Measurements from ENCODE around the gene NDUFS6. TPM values are rescaled to one million over a fixed set of nuclear protein-coding genes. Genes with fewer than 3 reads are reported as not detected.
A peak's percentile ranks its signal among the peaks of the same experiment; 100 is the strongest.

The NDUFS6 gene
- total RNA-seq, 1 experiment from 2014 or later: 59.7 TPM

GRCh38 chr5:1759378-1759970, 41.7 kb upstream of the NDUFS6 start:
- peaks cover 12% of the 10 kb centered on the region for H3K27me3 Mint-ChIP-seq (ENCODE audit: insufficient read depth, unreplicated experiment)
- no peaks in the 10 kb centered on the region for H3K4me1 ChIP-seq
- H3K4me3 Mint-ChIP-seq (ENCODE audit: unreplicated experiment): no peak overlapping the region
- no peaks in the 10 kb centered on the region for H3K9me3 ChIP-seq
- intact Hi-C loops (cut with micrococcal nuclease; ENCODE audit: unreplicated experiment): no loop called here
- BruUV-seq (replicated peaks): no TSS peak
- no peaks in the 10 kb centered on the region for H3K27me3 ChIP-seq (replicated peaks; ENCODE audit: control insufficient read depth, insufficient read depth, low read length)
- H3K36me3 Mint-ChIP-seq (ENCODE audit: insufficient read depth, unreplicated experiment): no peaks in the 10 kb centered on the region
- DNase-seq: no peak
- TF ChIP-seq CTCF (IDR thresholded peaks at IDR 0.05; ENCODE audit: insufficient read depth in 1 of 2, low read depth in 1 of 2, low read length in 1 of 2, severe bottlenecking in 1 of 2, unreplicated experiment in 1 of 2): no peak
- no peak overlapping the region for H3K27ac Mint-ChIP-seq (ENCODE audit: unreplicated experiment)
- no peaks in the 10 kb centered on the region for H3K36me3 ChIP-seq (ENCODE audit: control insufficient read depth, insufficient read depth, low read length)
- POLR2A ChIA-PET: no interaction called here
- no peaks in the 10 kb centered on the region for H3K9me3 Mint-ChIP-seq (ENCODE audit: unreplicated experiment)
- no peak overlapping the region for H3K4me3 ChIP-seq (ENCODE audit: low read depth, low read length)
- CTCF ChIA-PET: no interaction called here
- no peaks in the 10 kb centered on the region for H3K4me1 Mint-ChIP-seq (ENCODE audit: low read depth, unreplicated experiment)

- no peaks in the 10 kb centered on the region for H3K4me1 ChIP-seq
- Mint-ChIP-seq H3K27me3 (ENCODE audit: insufficient read depth, unreplicated experiment) (peaks cover 14% of the 10 kb centered on the region), H3K9me3 (ENCODE audit: unreplicated experiment) (no peaks in the 10 kb centered on the region), H3K36me3 (ENCODE audit: insufficient read depth, unreplicated experiment) (no peaks in the 10 kb centered on the region), H3K4me1 (ENCODE audit: low read depth, unreplicated experiment) (no peaks in the 10 kb centered on the region), H3K4me3 (ENCODE audit: unreplicated experiment) (no peak overlapping the region), H3K27ac (ENCODE audit: unreplicated experiment) (no peak overlapping the region)
- CTCF ChIA-PET: no interaction called here
- H3K4me3 ChIP-seq (ENCODE audit: low read depth, low read length): no peak overlapping the region
- H3K27me3 ChIP-seq (replicated peaks; ENCODE audit: control insufficient read depth, insufficient read depth, low read length): no peaks in the 10 kb centered on the region
- H3K36me3 ChIP-seq (ENCODE audit: control insufficient read depth, insufficient read depth, low read length): no peaks in the 10 kb centered on the region
- no peak for TF ChIP-seq CTCF (IDR thresholded peaks at IDR 0.05; ENCODE audit: insufficient read depth in 1 of 2, low read depth in 1 of 2, low read length in 1 of 2, severe bottlenecking in 1 of 2, unreplicated experiment in 1 of 2)
- H3K9me3 ChIP-seq: no peaks in the 10 kb centered on the region
- intact Hi-C loops (cut with micrococcal nuclease; ENCODE audit: unreplicated experiment): loop anchor here (10.0 kb wide), 1 partner anchor 255 kb away; no protein-coding TSS in a partner anchor
- DNase-seq: no peak
- BruUV-seq (replicated peaks): no TSS peak
- POLR2A ChIA-PET: no interaction called here
Observed at GRCh38 chr5:1760231-1760630, 41.0 kb upstream of the NDUFS6 start.

DNA sequence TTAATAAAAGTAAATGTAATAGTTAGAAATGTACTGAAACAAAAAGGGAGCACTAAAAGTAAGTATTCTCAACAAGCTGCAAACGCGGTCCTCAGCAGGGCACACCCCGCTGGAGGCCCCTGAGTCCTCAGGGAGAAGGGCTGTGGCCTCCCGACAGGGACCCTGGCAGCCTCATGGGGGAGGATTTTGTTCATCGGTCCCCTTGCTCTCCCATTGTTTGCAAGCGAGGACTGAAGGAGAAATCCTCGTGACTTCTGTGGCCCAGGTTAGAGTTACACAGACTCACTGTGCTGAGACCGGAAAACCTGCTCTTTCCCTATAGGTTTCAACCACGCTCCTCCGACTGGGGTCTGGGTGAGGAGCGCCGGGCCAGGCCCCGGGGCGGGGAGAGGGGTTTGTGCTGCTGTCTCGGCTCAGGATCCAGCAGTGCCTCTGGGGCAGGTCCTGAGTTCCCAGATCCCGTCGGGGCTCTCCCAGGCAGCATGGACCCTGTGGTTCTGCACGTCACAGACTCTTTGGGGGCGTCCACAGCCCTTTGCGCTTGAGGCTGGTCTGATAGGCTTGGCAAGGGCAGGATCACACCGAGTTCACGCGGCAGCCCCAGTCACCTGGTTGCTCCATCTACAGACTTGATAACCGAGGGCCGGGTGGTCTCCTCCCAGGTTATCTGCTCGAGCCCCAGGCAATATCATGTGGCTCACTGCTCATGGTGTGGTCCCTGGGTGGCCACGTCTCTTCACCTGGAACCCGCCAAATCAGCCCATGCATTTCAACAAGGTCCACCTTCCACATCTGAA, 40.4 kb upstream of the NDUFS6 start:
- H3K4me3 Mint-ChIP-seq (ENCODE audit: unreplicated experiment): no peak overlapping the region
- H3K36me3 ChIP-seq (ENCODE audit: control insufficient read depth, insufficient read depth, low read length): no peaks in the 10 kb centered on the region
- no peak overlapping the region for H3K4me3 ChIP-seq (ENCODE audit: low read depth, low read length)
- ChIA-PET CTCF (no interaction called here), POLR2A (no interaction called here)
- no peaks in the 10 kb centered on the region for H3K9me3 Mint-ChIP-seq (ENCODE audit: unreplicated experiment)
- H3K27ac Mint-ChIP-seq (ENCODE audit: unreplicated experiment): no peak overlapping the region
- H3K27me3 Mint-ChIP-seq (ENCODE audit: insufficient read depth, unreplicated experiment): peaks cover 11% of the 10 kb centered on the region
- intact Hi-C loops (cut with micrococcal nuclease; ENCODE audit: unreplicated experiment): loop anchor here (10.0 kb wide), 1 partner anchor 254 kb away; no protein-coding TSS in a partner anchor
- no peaks in the 10 kb centered on the region for H3K9me3 ChIP-seq
- H3K4me1 Mint-ChIP-seq (ENCODE audit: low read depth, unreplicated experiment): no peaks in the 10 kb centered on the region
- no peaks in the 10 kb centered on the region for H3K4me1 ChIP-seq
- H3K27me3 ChIP-seq (replicated peaks; ENCODE audit: control insufficient read depth, insufficient read depth, low read length): no peaks in the 10 kb centered on the region
- BruUV-seq (replicated peaks): no TSS peak
- no peak for TF ChIP-seq CTCF (IDR thresholded peaks at IDR 0.05; ENCODE audit: insufficient read depth in 1 of 2, low read depth in 1 of 2, low read length in 1 of 2, severe bottlenecking in 1 of 2, unreplicated experiment in 1 of 2)
- H3K36me3 Mint-ChIP-seq (ENCODE audit: insufficient read depth, unreplicated experiment): no peaks in the 10 kb centered on the region
- DNase-seq: peak in 1 of 2 experiments; percentile 25

Data from Caco-2 (cell line).